Measurements from ENCODE around the gene IDH3A.
A peak's percentile ranks its signal among the peaks of the same experiment; 100 is the strongest.

- TF ChIP-seq, protein P1, sequence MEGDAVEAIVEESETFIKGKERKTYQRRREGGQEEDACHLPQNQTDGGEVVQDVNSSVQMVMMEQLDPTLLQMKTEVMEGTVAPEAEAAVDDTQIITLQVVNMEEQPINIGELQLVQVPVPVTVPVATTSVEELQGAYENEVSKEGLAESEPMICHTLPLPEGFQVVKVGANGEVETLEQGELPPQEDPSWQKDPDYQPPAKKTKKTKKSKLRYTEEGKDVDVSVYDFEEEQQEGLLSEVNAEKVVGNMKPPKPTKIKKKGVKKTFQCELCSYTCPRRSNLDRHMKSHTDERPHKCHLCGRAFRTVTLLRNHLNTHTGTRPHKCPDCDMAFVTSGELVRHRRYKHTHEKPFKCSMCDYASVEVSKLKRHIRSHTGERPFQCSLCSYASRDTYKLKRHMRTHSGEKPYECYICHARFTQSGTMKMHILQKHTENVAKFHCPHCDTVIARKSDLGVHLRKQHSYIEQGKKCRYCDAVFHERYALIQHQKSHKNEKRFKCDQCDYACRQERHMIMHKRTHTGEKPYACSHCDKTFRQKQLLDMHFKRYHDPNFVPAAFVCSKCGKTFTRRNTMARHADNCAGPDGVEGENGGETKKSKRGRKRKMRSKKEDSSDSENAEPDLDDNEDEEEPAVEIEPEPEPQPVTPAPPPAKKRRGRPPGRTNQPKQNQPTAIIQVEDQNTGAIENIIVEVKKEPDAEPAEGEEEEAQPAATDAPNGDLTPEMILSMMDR (IDR thresholded peaks at IDR 0.05): peak in 5 of 6 experiments; percentile 11 to 76 (median 72)
- TF ChIP-seq POLR2A (IDR thresholded peaks at IDR 0.05): no peak
Observed at GRCh38 chr15:78195735-78196201, 46.6 kb downstream of the IDH3A start.

All from thyroid gland (tissue), 4 donors.